ENCODE results near the gene CDT1.

GRCh38 chr16:88759976-88760350 lies 43.6 kb upstream of the CDT1 start:
- TF ChIP-seq CTCF (IDR thresholded peaks at IDR 0.05) (no peak), POLR2A (IDR thresholded peaks at IDR 0.05) (no peak), EP300 (IDR thresholded peaks at IDR 0.05) (no peak)

Data from tibial nerve (tissue), 4 donors.